GM23338 (cell line): Measurements from ENCODE around the gene C4orf36. TPM values are rescaled to one million over a fixed set of nuclear protein-coding genes. Genes with fewer than 3 reads are reported as not detected.

Source experiments
- ATAC-seq: fragments of 200-7000 bp; cut with Tn5 transposase; 3 replicates; pipeline ENCODE4 v1.9.1; 2020
- DNase-seq: peaks from one replicate; pipeline ENCODE4 v3.0.0-alpha.2; 2015; ENCODE audit warnings: low spot score
- H2AFZ ChIP-seq: fragments of 200-600 bp; sonication (generic); 2 replicates; pipeline ENCODE4 v1.8.0; 2016; ENCODE audit warnings: antibody characterized with exemption, mild to moderate bottlenecking, moderate library complexity
- H3F3A ChIP-seq: fragments of 200-600 bp; sonication (generic); replicated peaks from 2 replicates; pipeline ENCODE4 v1.8.0; 2017; ENCODE audit warnings: antibody characterized with exemption, mixed run types, low read depth
- H3K27ac ChIP-seq: fragments of 200-600 bp; sonication (generic); 2 replicates; pipeline ENCODE4 v1.6.1; 2016; ENCODE audit warnings: low read depth
- H3K27me3 ChIP-seq: fragments of 200-600 bp; sonication (generic); 2 replicates; pipeline ENCODE4 v1.8.0; 2016; ENCODE audit warnings: mild to moderate bottlenecking, mixed run types, moderate library complexity; ENCODE audit not compliant: insufficient read depth
- H3K36me3 ChIP-seq: fragments of 200-600 bp; sonication (generic); 2 replicates; pipeline ENCODE4 v1.8.0; 2016; ENCODE audit warnings: mild to moderate bottlenecking; ENCODE audit not compliant: insufficient read depth
- H3K4me1 ChIP-seq: fragments of 200-600 bp; sonication (generic); 2 replicates; pipeline ENCODE4 v1.8.0; 2016; ENCODE audit warnings: mild to moderate bottlenecking, moderate library complexity; ENCODE audit not compliant: insufficient read depth
- H3K4me2 ChIP-seq: fragments of 200-600 bp; sonication (generic); 2 replicates; pipeline ENCODE4 v1.7.1; 2017; ENCODE audit warnings: mixed run types
- H3K4me3 ChIP-seq: fragments of 200-600 bp; sonication (generic); 2 replicates; pipeline ENCODE4 v1.6.1; 2016; ENCODE audit warnings: mixed run types
- H3K79me2 ChIP-seq: fragments of 200-600 bp; sonication (generic); replicated peaks from 2 replicates; pipeline ENCODE4 v1.8.0; 2017; ENCODE audit warnings: mild to moderate bottlenecking; ENCODE audit not compliant: insufficient read depth
- H3K9me2 ChIP-seq: fragments of 200-600 bp; sonication (generic); 2 replicates; pipeline ENCODE4 v1.8.0; 2017; ENCODE audit not compliant: insufficient read depth
- H4K20me1 ChIP-seq: fragments of 200-600 bp; sonication (generic); replicated peaks from 2 replicates; pipeline ENCODE4 v1.8.0; 2017; ENCODE audit warnings: mild to moderate bottlenecking; ENCODE audit not compliant: insufficient read depth
- H3K27ac Mint-ChIP-seq: 2 replicates; pipeline ENCODE4 v1.8.0; 2020; ENCODE audit warnings: inconsistent platforms, mild to moderate bottlenecking, moderate library complexity, mixed read lengths
- H3K27me3 Mint-ChIP-seq: 3 replicates; pipeline ENCODE4 v1.8.0; 2022; ENCODE audit warnings: low read depth, mild to moderate bottlenecking, moderate library complexity, mixed read lengths, inconsistent platforms; ENCODE audit not compliant: insufficient read depth, poor library complexity
- H3K36me3 Mint-ChIP-seq: 3 replicates; pipeline ENCODE4 v1.8.0; 2021; ENCODE audit warnings: low read depth, mild to moderate bottlenecking, inconsistent platforms, moderate library complexity, mixed read lengths
- H3K4me1 Mint-ChIP-seq: 3 replicates; pipeline ENCODE4 v1.8.0; 2020; ENCODE audit warnings: mild to moderate bottlenecking, inconsistent platforms, mixed read lengths
- H3K4me3 Mint-ChIP-seq: 3 replicates; pipeline ENCODE4 v1.8.0; 2021; ENCODE audit warnings: moderate library complexity, mild to moderate bottlenecking, inconsistent platforms, mixed read lengths
- H3K9me3 Mint-ChIP-seq: 3 replicates; pipeline ENCODE4 v1.8.0; 2020; ENCODE audit warnings: moderate library complexity, mild to moderate bottlenecking, inconsistent platforms, mixed read lengths
- CREB1 ChIP-seq: fragments of 250-450 bp; sonication (Bioruptor Pico); IDR thresholded peaks from 2 replicates; pipeline ENCODE4 v1.5.0; 2020; ENCODE audit warnings: low read depth, mild to moderate bottlenecking, moderate library complexity
- CTCF ChIP-seq, 2 experiments: fragments of 200-600 bp in 1 of 2; sonication (generic) in 1 of 2; conservative IDR thresholded peaks; 2 replicates each; pipeline versions ENCODE4 v1.5.1 to v1.6.1; 2016 to 2017; ENCODE audit warnings: antibody characterized with exemption in 2 of 2, low read depth in 2 of 2, mild to moderate bottlenecking in 2 of 2, moderate library complexity in 1 of 2
- ETS1 ChIP-seq: IDR thresholded peaks from 2 replicates; pipeline ENCODE4 v1.6.1; 2016; ENCODE audit warnings: antibody characterized with exemption
- EZH2 ChIP-seq: fragments of 200-600 bp; sonication (generic); IDR thresholded peaks from one replicate; pipeline ENCODE4 v1.8.0; 2017; ENCODE audit warnings: antibody characterized with exemption, mild to moderate bottlenecking, low read depth; ENCODE audit not compliant: unreplicated experiment
- EZH2phosphoT487 ChIP-seq: fragments of 200-600 bp; sonication (generic); IDR thresholded peaks from one replicate; pipeline ENCODE4 v1.8.1; 2018; ENCODE audit warnings: antibody characterized with exemption; ENCODE audit not compliant: unreplicated experiment
- JUNB ChIP-seq: IDR thresholded peaks from one replicate; pipeline ENCODE4 v1.6.1; 2016; ENCODE audit warnings: antibody characterized with exemption; ENCODE audit not compliant: unreplicated experiment
- NANOG ChIP-seq: IDR thresholded peaks from 2 replicates; pipeline ENCODE4 v1.6.1; 2016; ENCODE audit warnings: antibody characterized with exemption, borderline replicate concordance
- POLR2AphosphoS5 ChIP-seq: IDR thresholded peaks from 2 replicates; pipeline ENCODE4 v1.6.1; 2016; ENCODE audit warnings: antibody characterized with exemption, low read depth
- REST ChIP-seq: IDR thresholded peaks from one replicate; pipeline ENCODE4 v1.6.1; 2018; ENCODE audit warnings: antibody characterized with exemption; ENCODE audit not compliant: unreplicated experiment
- STAT1 ChIP-seq: IDR thresholded peaks from one replicate; pipeline ENCODE4 v1.6.1; 2016; ENCODE audit warnings: antibody characterized with exemption; ENCODE audit not compliant: unreplicated experiment
- ZNF114 ChIP-seq: fragments of 250-450 bp; sonication (Bioruptor Pico); IDR thresholded peaks from 2 replicates; pipeline ENCODE4 v1.5.0; 2020; ENCODE audit warnings: mild to moderate bottlenecking, moderate library complexity
- ZNF331 ChIP-seq: fragments of 250-450 bp; sonication (Bioruptor Pico); IDR thresholded peaks from 2 replicates; pipeline ENCODE4 v1.5.0; 2020; ENCODE audit warnings: low read depth, mild to moderate bottlenecking, moderate library complexity
- ZNF462 ChIP-seq: fragments of 250-450 bp; sonication (Bioruptor Pico); IDR thresholded peaks from 2 replicates; pipeline ENCODE4 v1.5.0; 2020; ENCODE audit warnings: mild to moderate bottlenecking, moderate library complexity
- polyA plus RNA-seq: library from polyadenylated mRNA; unstranded; fragments of >200 nt; fragmentation: Nextera tagmentation; extraction: Ambion mirVana; gene quantifications from 2 replicates; pipeline ENCODE4 v1.2.1, GENCODE V29; 2016
- total RNA-seq: library from RNA; depleted of rRNA; stranded (reverse); fragments of >200 nt; shearing (Covaris generic); gene quantifications from 2 replicates; pipeline ENCODE4 v1.2.3, GENCODE V29; 2014

C4orf36 gene
- total and polyA plus RNA-seq, 2 experiments from 2014 or later = 1.1 to 1.6 TPM

GRCh38 chr4:86840858-86841257 is 51.4 kb downstream of the C4orf36 start:
- Histone ChIP-seq H3K9me2 (peaks cover 8% of the 10 kb centered on the region), H3K4me3 (no peak overlapping the region), H3F3A (no peaks in the 10 kb centered on the region), H2AFZ (no peak overlapping the region), H3K36me3 (no peaks in the 10 kb centered on the region), H3K79me2 (no peaks in the 10 kb centered on the region), H3K27me3 (no peaks in the 10 kb centered on the region), H3K27ac (no peak overlapping the region), H4K20me1 (no peaks in the 10 kb centered on the region), H3K4me1 (no peaks in the 10 kb centered on the region), H3K4me2 (no peak overlapping the region)
- no peak for TF ChIP-seq JUNB
- no peak for TF ChIP-seq EZH2
- TF ChIP-seq STAT1 = no peak
- no peak for TF ChIP-seq ETS1
- TF ChIP-seq CREB1 (CRISPR knock-in tag) = no peak
- no peak for TF ChIP-seq NANOG
- no peak for TF ChIP-seq ZNF331
- no peak for TF ChIP-seq EZH2phosphoT487
- TF ChIP-seq CTCF (conservative IDR thresholded peaks at IDR 0.05; ENCODE audit: low read depth in 2 of 2) = no peak
- TF ChIP-seq ZNF462 (CRISPR knock-in tag) = no peak
- no peak for TF ChIP-seq POLR2AphosphoS5
- no peak for TF ChIP-seq ZNF114
- TF ChIP-seq REST = no peak
- no peak for ATAC-seq
- H3K27ac Mint-ChIP-seq = no peak overlapping the region
- no peak overlapping the region for H3K4me3 Mint-ChIP-seq
- H3K36me3 Mint-ChIP-seq = no peaks in the 10 kb centered on the region
- no peaks in the 10 kb centered on the region for H3K9me3 Mint-ChIP-seq
- no peaks in the 10 kb centered on the region for H3K4me1 Mint-ChIP-seq
- H3K27me3 Mint-ChIP-seq = peaks cover 3% of the 10 kb centered on the region
- no peak for DNase-seq
